DOHH2 (cell line): Measurements from ENCODE around the gene SYNE1.

Experiments used
- H3F3A ChIP-seq: fragments of 200-600 bp; sonication (generic), shearing (Covaris generic); 2 replicates; pipeline ENCODE4 v1.6.0; 2016; ENCODE audit warnings: antibody characterized with exemption, mild to moderate bottlenecking; ENCODE audit not compliant: control insufficient read depth, insufficient read depth
- H3K27ac ChIP-seq: fragments of 200-600 bp; sonication (generic); 2 replicates; pipeline ENCODE4 v1.5.1; 2014; ENCODE audit warnings: low read depth, mild to moderate bottlenecking, low read length, moderate library complexity
- H3K27me3 ChIP-seq: fragments of 200-600 bp; sonication (generic); 2 replicates; pipeline ENCODE4 v1.6.1; 2014; ENCODE audit warnings: mild to moderate bottlenecking, low read length, mixed read lengths; ENCODE audit not compliant: control insufficient read depth
- H3K36me3 ChIP-seq: fragments of 200-600 bp; sonication (generic); 2 replicates; pipeline ENCODE4 v1.6.1; 2014; ENCODE audit warnings: mild to moderate bottlenecking, low read length, moderate library complexity, mixed read lengths; ENCODE audit not compliant: control insufficient read depth
- H3K4me1 ChIP-seq: fragments of 200-600 bp; sonication (generic); 2 replicates; pipeline ENCODE4 v1.6.1; 2014; ENCODE audit warnings: mild to moderate bottlenecking, low read length, mixed read lengths; ENCODE audit not compliant: control insufficient read depth
- H3K4me2 ChIP-seq: fragments of 200-600 bp; sonication (generic); 2 replicates; pipeline ENCODE4 v1.6.0; 2014; ENCODE audit warnings: mild to moderate bottlenecking, low read length, moderate library complexity
- H3K4me3 ChIP-seq: fragments of 200-600 bp; sonication (generic); 2 replicates; pipeline ENCODE4 v1.5.1; 2014; ENCODE audit warnings: mild to moderate bottlenecking, low read length, mixed read lengths
- H3K79me2 ChIP-seq: fragments of 200-600 bp; sonication (generic); 2 replicates; pipeline ENCODE4 v1.6.1; 2014; ENCODE audit warnings: mild to moderate bottlenecking, low read length, mixed read lengths; ENCODE audit not compliant: control insufficient read depth
- H3K9me2 ChIP-seq: fragments of 200-600 bp; sonication (generic); replicated peaks from 2 replicates; pipeline ENCODE4 v1.6.1; 2014; ENCODE audit warnings: mild to moderate bottlenecking, low read length, mixed read lengths; ENCODE audit not compliant: control insufficient read depth
- H3K9me3 ChIP-seq: fragments of 200-600 bp; sonication (generic); 2 replicates; pipeline ENCODE4 v1.6.1; 2014; ENCODE audit warnings: antibody characterized with exemption, low read length, mixed read lengths; ENCODE audit not compliant: control insufficient read depth, insufficient read depth
- H4K20me1 ChIP-seq: fragments of 200-600 bp; sonication (generic); 2 replicates; pipeline ENCODE4 v1.6.0; 2014; ENCODE audit warnings: low read depth, mild to moderate bottlenecking, antibody characterized with exemption, low read length, moderate library complexity; ENCODE audit not compliant: control insufficient read depth, insufficient read depth
- EZH2phosphoT487 ChIP-seq: fragments of 200-600 bp; sonication (generic); IDR thresholded peaks from 2 replicates; pipeline ENCODE4 v1.6.1; 2017; ENCODE audit warnings: borderline replicate concordance, mild to moderate bottlenecking, antibody characterized with exemption, low read length, moderate library complexity, mixed read lengths
- TF ChIP-seq, protein P1 (sequence below): fragments of 200-600 bp; sonication (generic); IDR thresholded peaks from one replicate; pipeline ENCODE4 v1.5.1; 2014; ENCODE audit warnings: antibody characterized with exemption, mild to moderate bottlenecking, low read depth, low read length; ENCODE audit not compliant: poor library complexity, severe bottlenecking

The SYNE1 gene

DNA sequence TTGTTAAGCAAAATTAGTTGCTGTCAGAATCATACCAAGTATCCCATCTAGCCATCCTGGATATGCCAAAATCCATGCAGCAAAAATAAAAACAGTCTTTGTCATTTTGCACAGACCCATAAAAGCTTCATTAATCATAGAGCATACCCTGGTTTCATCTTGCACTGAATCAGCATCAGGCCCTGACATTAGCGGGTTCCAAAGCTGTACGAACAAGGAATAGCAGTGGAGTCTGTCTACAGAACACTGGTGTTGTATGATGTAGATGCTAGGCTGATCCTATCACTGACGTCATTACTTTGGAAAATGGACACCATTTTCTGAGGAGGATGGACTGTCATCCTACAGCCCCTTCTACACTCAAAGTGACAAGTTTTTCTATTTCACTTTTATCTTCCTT is 514.1 kb downstream of the SYNE1 start:
- TF ChIP-seq, protein P1, sequence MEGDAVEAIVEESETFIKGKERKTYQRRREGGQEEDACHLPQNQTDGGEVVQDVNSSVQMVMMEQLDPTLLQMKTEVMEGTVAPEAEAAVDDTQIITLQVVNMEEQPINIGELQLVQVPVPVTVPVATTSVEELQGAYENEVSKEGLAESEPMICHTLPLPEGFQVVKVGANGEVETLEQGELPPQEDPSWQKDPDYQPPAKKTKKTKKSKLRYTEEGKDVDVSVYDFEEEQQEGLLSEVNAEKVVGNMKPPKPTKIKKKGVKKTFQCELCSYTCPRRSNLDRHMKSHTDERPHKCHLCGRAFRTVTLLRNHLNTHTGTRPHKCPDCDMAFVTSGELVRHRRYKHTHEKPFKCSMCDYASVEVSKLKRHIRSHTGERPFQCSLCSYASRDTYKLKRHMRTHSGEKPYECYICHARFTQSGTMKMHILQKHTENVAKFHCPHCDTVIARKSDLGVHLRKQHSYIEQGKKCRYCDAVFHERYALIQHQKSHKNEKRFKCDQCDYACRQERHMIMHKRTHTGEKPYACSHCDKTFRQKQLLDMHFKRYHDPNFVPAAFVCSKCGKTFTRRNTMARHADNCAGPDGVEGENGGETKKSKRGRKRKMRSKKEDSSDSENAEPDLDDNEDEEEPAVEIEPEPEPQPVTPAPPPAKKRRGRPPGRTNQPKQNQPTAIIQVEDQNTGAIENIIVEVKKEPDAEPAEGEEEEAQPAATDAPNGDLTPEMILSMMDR, result no peak
- TF ChIP-seq EZH2phosphoT487, result no peak
- Histone ChIP-seq H3F3A (no peaks in the 10 kb centered on the region), H3K4me2 (no peak overlapping the region), H3K27me3 (no peaks in the 10 kb centered on the region), H3K9me3 (no peaks in the 10 kb centered on the region), H3K79me2 (no peaks in the 10 kb centered on the region), H3K9me2 (no peaks in the 10 kb centered on the region), H3K4me1 (no peaks in the 10 kb centered on the region), H3K27ac (no peak overlapping the region), H4K20me1 (no peaks in the 10 kb centered on the region), H3K4me3 (no peak overlapping the region), H3K36me3 (peaks cover 70% of the 10 kb centered on the region)

DNA sequence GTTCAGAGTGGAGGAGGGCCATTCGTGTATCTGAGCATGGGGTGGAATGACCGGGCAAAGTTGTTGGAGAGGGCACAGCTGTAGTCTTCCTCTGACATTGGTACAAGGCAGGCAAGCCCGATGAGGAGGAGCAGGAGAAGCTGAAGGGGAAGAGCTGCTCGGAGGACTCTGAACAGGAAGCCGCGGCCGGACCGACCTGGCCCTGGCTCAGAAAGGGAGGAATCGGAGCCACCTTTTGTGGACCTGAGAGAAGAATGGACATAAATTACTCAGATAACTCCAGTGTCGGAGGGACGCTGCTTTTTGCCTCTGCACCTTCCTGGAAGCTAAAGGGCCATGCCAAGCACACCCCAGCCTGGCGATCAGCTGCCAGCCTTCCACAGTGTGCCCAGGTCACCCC is 514.7 kb downstream of the SYNE1 start:
- no peaks in the 10 kb centered on the region for H3K4me1 ChIP-seq
- no peaks in the 10 kb centered on the region for H3K9me2 ChIP-seq
- no peaks in the 10 kb centered on the region for H3K79me2 ChIP-seq
- H3K4me3 ChIP-seq, result no peak overlapping the region
- H4K20me1 ChIP-seq, result no peaks in the 10 kb centered on the region
- peaks cover 63% of the 10 kb centered on the region for H3K36me3 ChIP-seq
- no peak overlapping the region for H3K27ac ChIP-seq
- H3K9me3 ChIP-seq, result no peaks in the 10 kb centered on the region
- H3K27me3 ChIP-seq, result no peaks in the 10 kb centered on the region
- no peak overlapping the region for H3K4me2 ChIP-seq
- H3F3A ChIP-seq, result no peaks in the 10 kb centered on the region
- TF ChIP-seq, protein P1, result no peak
- no peak for TF ChIP-seq EZH2phosphoT487

DNA sequence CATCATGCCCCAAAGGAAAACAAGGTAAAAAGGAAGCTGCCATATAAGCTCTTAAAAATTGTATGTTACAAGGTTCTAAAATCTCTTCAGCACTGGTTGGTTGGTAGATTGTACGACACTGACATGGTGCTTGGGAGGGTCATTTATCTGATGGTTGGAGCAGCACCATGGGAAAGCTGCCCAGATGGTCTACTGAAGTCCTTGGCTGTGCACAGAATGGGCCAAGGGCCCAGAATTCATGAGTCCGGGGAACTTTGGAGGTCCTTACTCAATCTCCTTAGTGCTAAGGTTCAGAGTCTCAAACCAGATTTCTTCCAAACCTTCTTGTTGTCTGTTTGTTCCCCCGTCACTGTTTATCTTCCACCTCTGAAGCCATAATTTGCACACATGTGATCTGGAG is 515.3 kb downstream of the SYNE1 start:
- Histone ChIP-seq H3K79me2 (no peaks in the 10 kb centered on the region), H3K4me1 (no peaks in the 10 kb centered on the region), H3K9me2 (no peaks in the 10 kb centered on the region), H3K9me3 (no peaks in the 10 kb centered on the region), H3F3A (no peaks in the 10 kb centered on the region), H3K36me3 (peaks cover 58% of the 10 kb centered on the region), H3K4me2 (no peak overlapping the region), H3K27ac (no peak overlapping the region), H3K27me3 (no peaks in the 10 kb centered on the region), H3K4me3 (no peak overlapping the region), H4K20me1 (no peaks in the 10 kb centered on the region)
- no peak for TF ChIP-seq EZH2phosphoT487
- TF ChIP-seq, protein P1, result no peak

DNA sequence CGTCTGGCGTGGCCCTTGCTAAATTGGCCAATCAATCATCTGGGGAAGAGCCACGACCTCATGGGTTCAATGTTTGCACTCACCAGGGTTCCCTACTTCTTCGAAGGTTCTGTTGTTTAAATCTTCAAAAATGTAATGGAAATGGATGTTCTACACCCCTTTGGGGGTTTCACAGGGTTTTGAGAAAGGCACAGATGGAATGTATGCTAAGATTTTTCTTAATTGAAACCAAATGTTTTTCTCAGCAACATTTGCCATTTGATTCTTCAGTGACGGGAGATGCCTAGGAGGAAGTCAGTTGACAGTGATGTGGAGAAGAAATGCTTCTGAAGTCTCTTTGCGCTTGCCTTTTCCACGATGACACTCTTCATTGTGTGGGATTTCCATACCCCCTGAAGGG is 517.3 kb downstream of the SYNE1 start:
- Histone ChIP-seq H3F3A (0 out of 2 replicates have a peak, but pooled peaks cover 3% of the 10 kb centered on the region), H3K79me2 (no peaks in the 10 kb centered on the region), H3K4me3 (no peak overlapping the region), H3K4me1 (no peaks in the 10 kb centered on the region), H4K20me1 (no peaks in the 10 kb centered on the region), H3K9me3 (no peaks in the 10 kb centered on the region), H3K9me2 (no peaks in the 10 kb centered on the region), H3K4me2 (no peak overlapping the region), H3K27me3 (no peaks in the 10 kb centered on the region), H3K27ac (no peak overlapping the region), H3K36me3 (peaks cover 47% of the 10 kb centered on the region)
- TF ChIP-seq, protein P1, result no peak
- no peak for TF ChIP-seq EZH2phosphoT487
